Endometrium (tissue), 2 donors: ENCODE data around the gene MRPS16.
"Not testable (repeated sequence)": the region's sequence is repeated elsewhere in the genome, so short reads cannot be mapped to it uniquely, and the experiment has no call there.

ENCODE experiments used
- FAIRE-seq: peaks from 2 replicates; lab custom pipeline; 2012; peaks lifted over from hg19 to GRCh38; lab: Jason Lieb, UNC
- donor health status: control.
- donor health status: control.

MRPS16 gene

GRCh38 chr10:73252445-73253224 is at the start of gene MRPS16:
MRPS16 (minus strand) TSS chr10:73252644; CDS start chr10:73252482, 162 bp downstream.
- FAIRE-seq: peak; percentile 90

GRCh38 chr10:73296946-73297345 is 44.5 kb upstream of the MRPS16 start:
- no peak for FAIRE-seq

- no peak for FAIRE-seq
Measured at GRCh38 chr10:73293461-73293860, 41.0 kb upstream of the MRPS16 start.

- no peak for FAIRE-seq
Measured at GRCh38 chr10:73289958-73290357, 37.5 kb upstream of the MRPS16 start.

- FAIRE-seq: no peak
Measured at GRCh38 chr10:73287441-73287840, 35.0 kb upstream of the MRPS16 start.

GRCh38 chr10:73281097-73281496 is 28.7 kb upstream of the MRPS16 start:
- no peak for FAIRE-seq

- no peak for FAIRE-seq
Measured at GRCh38 chr10:73264423-73264822, 12.0 kb upstream of the MRPS16 start.

- FAIRE-seq: peak; percentile 82
Measured at GRCh38 chr10:73263693-73264347, 11.4 kb upstream of the MRPS16 start.

- no peak for FAIRE-seq
Measured at GRCh38 chr10:73262880-73263555, 10.6 kb upstream of the MRPS16 start.

- FAIRE-seq: no peak
Measured at GRCh38 chr10:73262105-73262730, 9.8 kb upstream of the MRPS16 start.

- no peak for FAIRE-seq
Measured at GRCh38 chr10:73261362-73261995, 9.0 kb upstream of the MRPS16 start.

GRCh38 chr10:73258612-73259011 is 6.2 kb upstream of the MRPS16 start:
- FAIRE-seq: not testable (repeated sequence)

GRCh38 chr10:73253225-73253555 is 746 bp upstream of the MRPS16 start:
- no peak for FAIRE-seq

GRCh38 chr10:73251683-73252444 is 580 bp downstream of the MRPS16 start:
- no peak for FAIRE-seq

GRCh38 chr10:73248259-73248724 is 4.2 kb downstream of the MRPS16 start:
- no peak for FAIRE-seq

GRCh38 chr10:73247509-73248258 is 4.8 kb downstream of the MRPS16 start:
- no peak for FAIRE-seq

GRCh38 chr10:73246646-73247508 is 5.6 kb downstream of the MRPS16 start, which contains the start of gene DNAJC9:
DNAJC9 (minus strand) TSS chr10:73247255; CDS start chr10:73247189, 66 bp downstream.
- FAIRE-seq: no peak

- no peak for FAIRE-seq
Measured at GRCh38 chr10:73246322-73246645, 6.2 kb downstream of the MRPS16 start.

- FAIRE-seq: no peak
Measured at GRCh38 chr10:73244866-73245477, 7.5 kb downstream of the MRPS16 start.
